ENCODE measurements around the gene KCNC2.

GRCh38 chr12:75205558-75205957 lies 4.1 kb downstream of the KCNC2 start:
- TF ChIP-seq, protein P1, sequence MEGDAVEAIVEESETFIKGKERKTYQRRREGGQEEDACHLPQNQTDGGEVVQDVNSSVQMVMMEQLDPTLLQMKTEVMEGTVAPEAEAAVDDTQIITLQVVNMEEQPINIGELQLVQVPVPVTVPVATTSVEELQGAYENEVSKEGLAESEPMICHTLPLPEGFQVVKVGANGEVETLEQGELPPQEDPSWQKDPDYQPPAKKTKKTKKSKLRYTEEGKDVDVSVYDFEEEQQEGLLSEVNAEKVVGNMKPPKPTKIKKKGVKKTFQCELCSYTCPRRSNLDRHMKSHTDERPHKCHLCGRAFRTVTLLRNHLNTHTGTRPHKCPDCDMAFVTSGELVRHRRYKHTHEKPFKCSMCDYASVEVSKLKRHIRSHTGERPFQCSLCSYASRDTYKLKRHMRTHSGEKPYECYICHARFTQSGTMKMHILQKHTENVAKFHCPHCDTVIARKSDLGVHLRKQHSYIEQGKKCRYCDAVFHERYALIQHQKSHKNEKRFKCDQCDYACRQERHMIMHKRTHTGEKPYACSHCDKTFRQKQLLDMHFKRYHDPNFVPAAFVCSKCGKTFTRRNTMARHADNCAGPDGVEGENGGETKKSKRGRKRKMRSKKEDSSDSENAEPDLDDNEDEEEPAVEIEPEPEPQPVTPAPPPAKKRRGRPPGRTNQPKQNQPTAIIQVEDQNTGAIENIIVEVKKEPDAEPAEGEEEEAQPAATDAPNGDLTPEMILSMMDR (IDR thresholded peaks at IDR 0.05; ENCODE audit: insufficient read depth, low read length), result no peak
- TF ChIP-seq POLR2AphosphoS5 (IDR thresholded peaks at IDR 0.05; ENCODE audit: low read depth), result no peak

Measured in HL-60 (cell line).